DMS53 treated with DMSO at 0.1 percent for 48 hours (cell line): Measurements from ENCODE around the gene YBX3.
"Not testable (repeated sequence)": the region's sequence is repeated elsewhere in the genome, so short reads cannot be mapped to it uniquely, and the experiment has no call there.

Experiments
- DNase-seq: peaks from one replicate; lab custom pipeline; 2025; ENCODE audit not compliant: unreplicated experiment; lab: John Stamatoyannopoulos, UW

YBX3 gene

DNA sequence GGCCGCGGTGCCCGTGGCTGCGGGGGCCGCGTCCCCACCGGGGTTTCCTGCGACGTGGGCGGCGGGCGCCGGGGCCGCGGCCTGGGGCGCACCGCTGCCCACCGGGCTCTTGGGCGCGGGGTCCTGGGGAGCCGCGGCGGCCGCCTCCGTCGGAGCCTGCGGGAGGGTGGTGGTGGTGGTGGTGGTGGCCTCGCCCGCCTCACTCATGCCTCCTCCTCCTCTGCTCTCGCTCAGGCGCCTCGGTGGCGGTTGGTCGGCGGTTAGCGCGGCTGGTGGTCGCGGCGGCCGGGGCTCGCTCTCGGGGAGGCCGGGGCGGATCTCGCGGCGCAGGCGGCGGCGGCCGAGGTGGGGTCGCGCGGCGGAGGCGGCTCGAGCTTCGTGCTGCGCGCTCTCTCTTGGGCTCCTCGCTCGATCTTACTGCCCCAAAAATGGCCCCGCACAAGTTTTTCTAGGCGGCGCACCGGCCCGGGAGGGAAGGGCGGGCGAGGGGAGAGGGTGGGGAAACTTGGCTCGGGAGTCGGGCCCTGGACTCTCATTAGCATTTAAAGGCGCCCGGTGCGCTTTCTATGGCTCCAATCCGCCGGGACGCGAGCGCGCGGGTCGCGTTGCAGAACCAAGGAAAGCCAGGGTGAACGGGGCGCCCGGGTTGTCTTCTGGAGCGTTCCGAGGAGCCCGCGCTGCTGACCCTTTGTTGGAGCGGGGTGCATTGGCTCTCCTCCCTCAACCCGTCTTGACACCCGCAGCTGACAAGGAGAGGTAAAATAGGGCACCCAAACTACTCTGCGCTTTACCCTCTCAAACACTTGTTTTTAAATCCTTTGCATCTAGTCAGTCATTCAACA, at the start of gene YBX3:
Gene YBX3 (minus strand): TSS at position 419 of the 842 bp plus-strand sequence. CDS start 212 bp downstream, at position 207.
- DNase-seq = peak; percentile 41

- peak; percentile 73 for DNase-seq
These were observed 48.1 kb upstream of the YBX3 start for GRCh38 chr12:10771132-10771733.

DNA sequence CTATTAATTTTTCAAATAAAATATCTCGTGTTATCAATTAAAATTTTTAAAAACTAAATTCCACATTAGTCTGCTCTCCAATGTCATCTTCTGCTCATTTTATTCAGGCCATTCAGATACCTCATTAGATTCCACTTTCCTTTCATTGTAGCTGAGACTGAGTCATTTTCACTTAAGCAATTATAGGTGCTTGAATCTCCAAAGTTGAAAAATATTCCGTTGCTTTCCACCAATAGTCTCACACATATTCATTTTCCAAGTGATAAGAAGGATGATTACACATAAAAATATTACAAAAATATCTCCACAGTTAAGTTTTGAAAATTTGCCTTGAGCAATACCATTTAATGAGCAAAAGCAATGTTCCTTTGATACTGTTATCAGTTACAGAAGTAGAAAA, 36.5 kb upstream of the YBX3 start:
- DNase-seq = no peak

- DNase-seq = no peak
These were observed 33.1 kb upstream of the YBX3 start for GRCh38 chr12:10756194-10756593.

DNA sequence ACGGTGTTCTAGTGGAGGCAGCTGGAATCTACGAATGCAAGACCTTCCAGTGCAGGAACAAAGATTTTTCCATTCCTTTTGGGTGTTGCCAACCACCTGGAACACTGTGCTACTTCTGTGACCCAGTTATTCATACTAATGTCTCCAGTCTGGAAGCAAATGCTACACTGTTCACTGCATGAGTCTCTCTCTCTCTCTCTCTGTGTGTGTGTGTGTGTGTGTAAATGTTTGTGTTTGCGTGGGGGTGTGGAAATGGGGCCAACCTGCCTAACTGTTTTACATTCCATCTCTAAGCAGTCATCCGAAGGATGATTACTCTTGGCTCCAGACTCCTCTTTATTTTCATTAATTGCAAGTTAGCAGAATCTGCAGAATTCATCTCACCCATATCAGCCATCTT, 29.9 kb upstream of the YBX3 start:
- no peak for DNase-seq

- DNase-seq = no peak
These were observed 27.2 kb upstream of the YBX3 start for GRCh38 chr12:10750385-10750727.

- peak; percentile 98 for DNase-seq
These were observed 26.7 kb upstream of the YBX3 start for GRCh38 chr12:10749700-10750384.

DNA sequence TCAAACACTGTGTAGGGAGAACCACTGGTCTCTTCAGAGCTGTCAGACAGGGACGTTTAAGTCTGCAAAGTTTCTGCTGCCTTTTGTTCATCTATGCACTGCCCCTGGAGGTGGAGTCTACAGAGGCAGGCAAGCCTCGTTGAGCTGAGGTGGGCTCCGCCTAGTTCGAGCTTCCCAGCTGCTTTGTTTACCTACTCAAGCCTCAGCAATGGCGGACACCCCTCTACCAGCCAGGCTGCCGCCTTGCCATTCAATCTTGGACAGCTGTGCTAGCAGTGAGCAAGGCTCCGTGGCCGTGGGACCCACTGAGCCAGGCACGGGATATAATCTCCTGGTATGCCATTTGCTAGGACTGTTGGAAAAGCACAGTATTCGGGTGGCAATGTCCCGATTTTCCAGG, 24.6 kb upstream of the YBX3 start:
- no peak for DNase-seq

- DNase-seq = not testable (repeated sequence)
These were observed 20.3 kb upstream of the YBX3 start for GRCh38 chr12:10743420-10743819.

- DNase-seq = no peak
These were observed 18.7 kb upstream of the YBX3 start for GRCh38 chr12:10741845-10742244.

DNA sequence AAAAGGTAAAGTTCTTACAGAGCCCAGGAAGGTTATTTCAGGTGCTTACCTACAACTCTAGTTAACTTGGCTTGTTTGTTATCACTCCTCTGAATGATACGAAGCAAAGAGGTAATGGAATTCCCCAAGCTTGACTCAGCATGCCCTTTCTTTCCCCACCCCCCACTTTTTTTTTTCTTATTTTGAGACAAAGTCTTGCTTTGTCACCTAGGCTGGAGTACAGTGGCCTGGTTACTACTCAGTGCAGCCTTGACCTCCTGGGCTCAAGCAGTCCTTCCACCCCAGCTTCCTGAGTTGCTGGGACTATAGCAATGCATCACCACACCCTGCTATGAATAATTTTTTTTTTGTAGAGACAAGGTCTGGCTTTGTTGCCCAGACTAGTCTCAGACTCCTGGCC, 17.1 kb upstream of the YBX3 start:
- DNase-seq = no peak

DNA sequence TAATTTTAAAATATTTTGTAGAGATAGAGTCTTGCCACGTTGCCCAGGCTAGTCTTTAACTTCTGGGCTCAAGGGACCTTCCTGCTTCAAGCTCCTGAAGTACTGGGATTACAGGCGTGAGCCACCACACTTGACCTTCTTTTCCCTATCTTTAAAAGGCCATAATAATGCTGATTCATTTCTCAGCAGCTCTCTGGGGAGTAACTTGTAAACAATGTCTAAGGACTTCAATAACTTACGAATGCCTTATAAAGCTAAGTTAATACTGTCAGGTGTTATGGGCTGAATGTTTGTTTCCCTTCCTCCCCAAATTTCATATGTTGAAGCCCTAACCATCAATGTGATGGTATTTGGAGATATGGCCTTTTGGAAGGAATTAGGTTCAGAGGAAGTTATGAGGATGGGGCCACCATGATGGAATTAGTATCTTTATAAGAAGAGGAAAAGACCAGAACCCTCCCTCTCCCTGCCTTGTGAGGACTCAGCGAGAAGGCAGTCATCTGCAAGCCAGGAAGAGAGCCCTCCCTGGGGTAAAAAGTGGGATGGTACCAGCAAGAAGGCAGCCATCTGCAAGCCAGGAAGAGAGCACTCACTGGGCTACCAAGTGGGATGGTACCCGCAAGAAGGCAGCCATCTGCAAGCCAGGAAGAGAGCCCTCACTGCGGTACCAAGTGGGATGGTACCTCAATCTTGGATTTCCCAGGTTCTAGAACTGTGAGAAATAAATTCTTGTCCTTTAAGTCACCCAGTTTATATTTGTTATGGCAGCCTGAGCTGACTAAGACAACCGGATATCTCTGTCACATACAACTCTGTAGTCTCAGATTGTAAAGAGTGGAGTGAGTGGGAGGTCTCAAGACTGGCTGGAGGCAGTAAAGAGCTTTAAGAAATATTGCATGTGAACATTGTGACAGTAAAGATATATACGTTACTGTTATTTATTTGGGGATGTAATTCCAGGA, 16.3 kb upstream of the YBX3 start:
- DNase-seq = no peak

- no peak for DNase-seq
These were observed 14.1 kb upstream of the YBX3 start for GRCh38 chr12:10737249-10737648.

DNA sequence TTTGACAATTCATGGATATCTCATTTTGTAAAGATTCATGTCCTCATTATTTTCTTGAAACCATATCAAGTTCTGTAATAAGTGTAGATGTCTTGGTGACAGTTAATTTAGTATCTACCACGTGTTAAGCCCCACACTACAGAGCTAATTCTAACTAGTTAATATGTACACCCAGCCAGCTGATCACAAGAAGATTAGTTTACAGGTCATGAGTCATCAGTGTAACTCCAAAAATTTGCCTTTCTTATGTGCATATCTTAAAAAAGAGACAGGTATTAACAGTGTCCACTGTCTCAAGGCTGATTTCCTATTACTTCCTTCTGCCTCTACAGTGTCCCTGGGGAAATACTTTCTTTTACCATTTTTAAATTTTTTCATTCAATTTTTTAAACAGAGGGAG, 13.3 kb upstream of the YBX3 start:
- DNase-seq = no peak

GRCh38 chr12:10735428-10735827, 12.3 kb upstream of the YBX3 start:
- no peak for DNase-seq

DNA sequence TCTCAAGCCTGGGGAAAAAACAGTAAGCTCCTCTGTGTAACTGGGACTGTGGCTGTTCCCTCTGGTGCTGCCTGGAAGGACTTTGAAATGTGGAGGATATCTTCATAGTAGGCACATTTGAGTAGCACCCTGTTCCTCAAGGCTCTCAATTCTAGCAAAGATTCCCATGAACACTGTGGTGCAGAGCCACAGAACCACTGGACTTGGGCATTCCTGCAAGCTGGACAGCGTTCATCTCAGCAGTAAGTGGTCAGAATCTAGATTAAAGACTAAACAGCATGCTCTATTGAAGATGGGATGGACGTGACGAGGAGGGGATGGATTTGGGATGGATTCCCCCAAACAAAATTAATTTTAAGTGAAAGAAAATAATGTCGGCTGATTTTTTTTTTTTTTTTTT, 9.4 kb upstream of the YBX3 start:
- no peak for DNase-seq

GRCh38 chr12:10732066-10732465, 8.9 kb upstream of the YBX3 start:
- no peak for DNase-seq

DNA sequence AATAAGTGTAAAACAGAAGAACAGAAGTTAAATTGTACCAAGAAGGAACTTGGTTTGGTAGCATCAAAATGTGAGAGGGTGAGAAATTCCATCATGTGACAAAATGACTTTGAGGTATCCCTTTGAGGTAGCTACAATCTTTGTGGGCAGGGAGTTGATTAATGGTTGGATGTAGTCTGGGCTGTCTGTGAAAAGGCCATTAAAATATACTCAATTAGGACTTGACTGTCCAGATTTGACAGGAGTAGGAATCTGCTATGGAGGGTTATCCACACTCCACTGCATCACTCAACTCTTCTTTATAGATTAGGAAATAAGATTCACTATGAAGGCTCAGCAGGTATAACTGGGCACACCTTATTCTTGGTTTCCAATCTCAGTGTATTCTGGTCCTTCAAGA, 7.4 kb upstream of the YBX3 start:
- no peak for DNase-seq

DNA sequence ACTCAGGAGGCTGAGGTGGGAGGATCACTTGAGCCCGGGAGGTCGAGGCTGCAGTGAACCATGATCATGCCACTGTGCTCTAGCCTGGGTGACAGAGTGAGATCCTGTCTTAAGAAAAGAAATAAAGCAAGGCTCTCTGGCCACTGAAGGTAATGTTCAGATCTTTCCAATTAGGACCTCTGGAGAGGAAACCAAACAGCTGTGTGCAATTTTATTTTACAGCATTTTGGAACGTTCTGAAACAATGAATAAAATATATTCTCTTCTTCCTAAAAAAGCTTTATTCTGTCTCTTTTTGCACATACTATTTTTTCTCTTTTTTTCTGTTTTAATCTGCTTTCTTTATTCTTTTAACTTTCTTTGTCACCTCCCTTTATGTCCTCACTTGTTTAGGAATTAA, 5.0 kb upstream of the YBX3 start:
- DNase-seq = no peak

DNA sequence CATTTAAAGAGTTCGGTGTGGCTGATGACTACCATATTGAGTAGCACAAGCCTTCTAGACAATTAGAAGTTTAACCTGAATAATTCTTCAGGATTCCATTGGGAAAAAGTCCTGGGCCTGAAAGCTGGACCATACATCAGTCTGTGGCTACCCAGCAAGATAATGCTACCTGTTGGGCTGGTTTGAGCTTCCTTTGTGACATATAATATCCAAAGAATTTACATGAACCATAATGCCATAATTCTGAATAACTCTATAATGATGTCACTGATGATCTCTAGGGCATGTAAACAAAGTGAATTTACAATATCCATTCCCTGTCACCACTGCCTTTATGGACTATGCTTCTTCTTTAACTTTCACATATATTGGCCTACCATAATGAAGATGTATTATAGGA, 3.8 kb upstream of the YBX3 start:
- DNase-seq = no peak

DNA sequence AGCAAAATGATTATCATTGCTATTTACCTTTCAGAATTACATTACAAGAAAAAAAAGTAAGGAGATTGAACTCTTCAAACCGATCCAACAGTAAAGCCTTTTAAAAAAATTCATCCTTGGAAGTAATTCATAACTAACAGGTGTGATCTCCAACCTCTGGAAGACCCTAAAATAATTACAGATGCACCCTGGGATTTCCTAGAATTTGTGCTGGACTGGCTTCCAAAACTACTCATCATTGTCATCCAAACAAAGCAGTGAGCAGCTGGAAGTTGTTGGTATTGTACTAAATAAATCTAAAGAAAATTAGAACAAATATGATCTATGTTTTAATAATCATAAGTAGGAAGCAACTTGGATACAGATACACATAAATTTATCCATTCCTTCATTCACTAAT, 1.9 kb upstream of the YBX3 start:
- no peak for DNase-seq
